Right atrium auricular region (tissue), 2 donors: Measurements from ENCODE around the gene VEPH1. TPM values are rescaled to one million over a fixed set of nuclear protein-coding genes. Genes with fewer than 3 reads are reported as not detected.

Experiments
- DNase-seq: peaks from one replicate; pipeline ENCODE4 v3.0.0-alpha.2; 2019; ENCODE audit warnings: low spot score
- H3K27ac ChIP-seq, 2 donors: fragments of 200-600 bp; sonication (generic); 1 replicate in 1 of 2; 2 replicates in 1 of 2; pipeline ENCODE4 v1.5.1; 2016 to 2019
- H3K27me3 ChIP-seq, 2 donors: fragments of 200-600 bp; sonication (generic); one replicate each; pipeline versions ENCODE4 v1.5.1 to v1.6.0; 2017 to 2019
- H3K36me3 ChIP-seq: fragments of 200-600 bp; sonication (generic); one replicate; pipeline ENCODE4 v1.5.1; 2016
- H3K4me1 ChIP-seq, 2 donors: fragments of 200-600 bp; sonication (generic); one replicate each; pipeline versions ENCODE4 v1.5.1 to v1.6.0; 2017 to 2019
- H3K4me3 ChIP-seq, 2 donors: fragments of 200-600 bp; sonication (generic); 1 replicate in 1 of 2; 2 replicates in 1 of 2; pipeline ENCODE4 v1.5.1; 2017 to 2019; ENCODE audit warnings: mild to moderate bottlenecking in 1 of 2, moderate library complexity in 1 of 2
- H3K9me3 ChIP-seq, 2 donors: fragments of 200-600 bp; sonication (generic); one replicate each; pipeline ENCODE4 v1.5.1; 2019
- total RNA-seq, 2 donors: library from RNA; depleted of rRNA; stranded (reverse); fragments of >200 nt; gene quantifications; one replicate each; pipeline ENCODE4 v1.1.0, GENCODE V29; 2016
- TF ChIP-seq, protein P1 (sequence below), 2 donors: fragments of 200-600 bp; sonication (generic); IDR thresholded peaks; one replicate each; pipeline ENCODE4 v1.5.1; 2019; ENCODE audit warnings: antibody characterized with exemption in 2 of 2

VEPH1 gene
- total RNA-seq, 2 donors from 2014 or later = 0.48 to 0.86 TPM

DNA sequence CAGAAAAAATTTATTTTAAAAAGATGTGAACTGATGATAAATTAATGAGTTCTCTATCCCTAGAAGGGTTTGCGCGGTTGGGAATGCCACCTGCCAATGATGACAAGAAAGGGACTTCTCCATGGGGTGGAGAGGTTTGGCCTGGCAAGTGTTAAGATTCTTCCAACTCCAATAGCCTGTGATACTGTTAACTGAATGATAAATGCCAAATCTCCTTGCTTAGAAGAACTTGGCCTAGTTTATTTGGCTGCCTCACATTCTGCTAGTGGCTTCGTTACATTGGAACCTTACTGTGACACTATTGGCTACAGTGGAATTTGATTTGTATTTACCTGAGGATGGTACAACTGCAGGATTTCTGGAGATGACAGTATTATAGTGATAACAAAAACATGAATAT, 251.5 kb downstream of the VEPH1 start:
- TF ChIP-seq, protein P1, sequence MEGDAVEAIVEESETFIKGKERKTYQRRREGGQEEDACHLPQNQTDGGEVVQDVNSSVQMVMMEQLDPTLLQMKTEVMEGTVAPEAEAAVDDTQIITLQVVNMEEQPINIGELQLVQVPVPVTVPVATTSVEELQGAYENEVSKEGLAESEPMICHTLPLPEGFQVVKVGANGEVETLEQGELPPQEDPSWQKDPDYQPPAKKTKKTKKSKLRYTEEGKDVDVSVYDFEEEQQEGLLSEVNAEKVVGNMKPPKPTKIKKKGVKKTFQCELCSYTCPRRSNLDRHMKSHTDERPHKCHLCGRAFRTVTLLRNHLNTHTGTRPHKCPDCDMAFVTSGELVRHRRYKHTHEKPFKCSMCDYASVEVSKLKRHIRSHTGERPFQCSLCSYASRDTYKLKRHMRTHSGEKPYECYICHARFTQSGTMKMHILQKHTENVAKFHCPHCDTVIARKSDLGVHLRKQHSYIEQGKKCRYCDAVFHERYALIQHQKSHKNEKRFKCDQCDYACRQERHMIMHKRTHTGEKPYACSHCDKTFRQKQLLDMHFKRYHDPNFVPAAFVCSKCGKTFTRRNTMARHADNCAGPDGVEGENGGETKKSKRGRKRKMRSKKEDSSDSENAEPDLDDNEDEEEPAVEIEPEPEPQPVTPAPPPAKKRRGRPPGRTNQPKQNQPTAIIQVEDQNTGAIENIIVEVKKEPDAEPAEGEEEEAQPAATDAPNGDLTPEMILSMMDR (IDR thresholded peaks at IDR 0.05) = no peak

DNA sequence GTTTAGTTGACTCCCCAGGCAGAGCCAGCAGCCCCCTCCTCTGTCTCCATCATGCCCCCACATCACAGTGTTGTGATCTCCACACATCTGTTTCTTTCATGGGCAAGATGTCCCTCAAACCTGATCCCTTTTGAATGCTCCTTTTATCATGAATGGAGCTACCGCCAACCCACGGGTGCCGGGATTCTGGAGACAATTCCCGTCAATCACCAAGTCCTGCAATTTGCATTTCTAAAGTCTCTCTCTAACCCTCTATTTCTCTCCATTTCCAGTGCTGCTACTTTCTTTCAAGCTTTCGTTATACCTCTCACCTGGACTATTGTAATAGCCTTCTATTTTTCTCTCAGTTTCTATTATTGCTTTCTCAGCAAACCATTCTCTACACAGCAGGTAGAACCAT, 253.6 kb downstream of the VEPH1 start:
- Histone ChIP-seq H3K27ac (peak overlapping the region; percentile 82 to 88), H3K9me3 (no peaks in the 10 kb centered on the region), H3K4me1 (peaks cover 0 to 43% of the 10 kb centered on the region in 2 donors), H3K36me3 (no peaks in the 10 kb centered on the region), H3K27me3 (no peaks in the 10 kb centered on the region), H3K4me3 (no peak overlapping the region)
- TF ChIP-seq, protein P1 (IDR thresholded peaks at IDR 0.05) = no peak
- no peak for DNase-seq

More for the DNA sequence above, 251.5 kb downstream of the VEPH1 start:
- Histone ChIP-seq H3K27ac (peak overlapping the region; percentile 1 to 63), H3K9me3 (no peaks in the 10 kb centered on the region), H3K36me3 (no peaks in the 10 kb centered on the region), H3K27me3 (no peaks in the 10 kb centered on the region), H3K4me3 (no peak overlapping the region), H3K4me1 (peaks cover 0 to 41% of the 10 kb centered on the region in 2 donors)
- no peak for DNase-seq

DNA sequence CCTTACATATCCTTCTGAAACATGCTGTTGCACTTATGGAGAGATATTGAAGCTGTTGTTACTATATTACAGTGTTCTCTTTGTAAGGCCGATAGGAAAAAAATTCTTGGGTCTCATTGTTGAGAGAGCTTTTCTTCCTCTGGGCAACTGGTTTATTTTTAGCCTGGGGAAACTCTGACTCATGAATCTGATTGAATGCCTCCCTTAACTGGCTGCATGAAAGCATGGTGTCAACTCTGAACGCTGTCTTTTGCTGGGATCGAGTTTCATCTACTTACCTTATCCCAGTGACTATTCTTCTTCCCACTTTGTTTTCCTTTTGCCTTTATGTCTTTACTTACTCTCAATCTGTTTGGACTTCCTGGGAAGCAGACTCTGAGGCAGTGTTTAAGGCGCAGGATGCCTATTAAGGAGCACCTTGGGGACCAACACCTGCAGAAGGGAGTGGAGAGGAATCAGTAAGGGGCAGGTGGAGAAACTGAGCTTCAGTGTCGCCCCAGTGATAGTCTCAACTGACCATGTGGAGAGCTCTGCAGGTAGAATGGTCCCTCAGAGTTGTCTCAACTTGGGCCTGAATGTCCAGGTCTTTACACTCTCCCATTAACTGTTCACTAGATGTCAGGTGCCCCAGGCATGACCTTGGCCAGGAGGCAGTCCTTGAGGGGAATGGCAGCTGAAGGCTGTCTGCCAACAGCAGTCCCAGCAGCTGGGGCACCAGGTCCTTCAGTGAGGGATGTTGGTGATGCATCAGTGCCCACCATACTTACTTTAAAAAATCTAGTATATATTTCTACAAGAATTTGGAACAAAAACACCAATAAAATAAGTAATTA, 254.4 kb downstream of the VEPH1 start:
- Histone ChIP-seq H3K9me3 (no peaks in the 10 kb centered on the region), H3K27me3 (no peaks in the 10 kb centered on the region), H3K27ac (peak overlapping the region; percentile 82 to 88), H3K4me3 (no peak overlapping the region), H3K4me1 (peaks cover 0 to 43% of the 10 kb centered on the region in 2 donors), H3K36me3 (no peaks in the 10 kb centered on the region)
- no peak for DNase-seq
- TF ChIP-seq, protein P1 (IDR thresholded peaks at IDR 0.05) = no peak

DNA sequence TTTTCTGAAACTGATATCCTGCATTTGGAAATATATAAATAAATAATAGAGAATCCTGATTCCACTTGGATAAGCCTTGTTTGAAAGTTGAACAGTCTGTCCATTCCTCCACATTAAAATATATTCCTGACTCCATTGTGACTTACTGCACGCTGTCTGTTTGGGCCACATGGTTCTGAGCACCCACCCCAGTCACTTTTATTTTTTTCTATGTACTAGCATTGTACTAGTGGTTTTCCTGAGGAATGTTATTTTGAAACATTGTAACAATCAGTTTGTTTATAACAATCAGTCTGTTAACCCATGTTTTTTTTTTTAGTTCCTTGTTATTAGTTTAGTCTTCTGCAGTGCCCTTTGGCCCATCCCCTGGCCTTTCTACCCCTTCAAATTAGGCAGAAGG, 255.8 kb downstream of the VEPH1 start:
- no peaks in the 10 kb centered on the region for H3K27me3 ChIP-seq
- H3K27ac ChIP-seq = peak overlapping the region; percentile 82 to 88
- H3K36me3 ChIP-seq = no peaks in the 10 kb centered on the region
- H3K9me3 ChIP-seq = no peaks in the 10 kb centered on the region
- no peak overlapping the region for H3K4me3 ChIP-seq
- TF ChIP-seq, protein P1 (IDR thresholded peaks at IDR 0.05) = no peak
- DNase-seq = no peak
- peaks cover 0 to 43% of the 10 kb centered on the region in 2 donors for H3K4me1 ChIP-seq

DNA sequence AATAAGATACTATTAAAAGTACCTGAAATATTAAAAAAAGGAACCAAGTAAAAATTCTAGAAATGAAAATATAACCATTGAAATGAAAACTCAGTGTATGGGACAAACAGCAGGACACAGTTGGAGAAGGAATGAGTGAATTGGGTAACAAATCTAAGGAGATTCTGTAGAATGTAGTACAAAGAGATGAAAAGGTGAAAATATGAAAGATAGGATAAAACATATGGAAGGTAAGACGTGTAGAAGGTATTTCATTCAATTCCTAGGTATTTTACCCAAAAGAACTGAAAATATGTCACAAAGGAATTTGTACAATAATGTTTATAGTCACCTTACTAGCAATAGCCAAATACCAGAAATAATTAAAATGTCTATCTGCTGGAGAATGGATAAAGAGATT, 260.4 kb downstream of the VEPH1 start:
- peaks cover 0 to 14% of the 10 kb centered on the region in 2 donors for H3K4me1 ChIP-seq
- DNase-seq = no peak
- TF ChIP-seq, protein P1 (IDR thresholded peaks at IDR 0.05) = no peak

More for the DNA sequence above, 260.4 kb downstream of the VEPH1 start:
- Histone ChIP-seq H3K27me3 (no peaks in the 10 kb centered on the region), H3K36me3 (no peaks in the 10 kb centered on the region), H3K27ac (no peak overlapping the region), H3K9me3 (no peaks in the 10 kb centered on the region), H3K4me3 (no peak overlapping the region)
